T-helper 2 cell treated with Interferon-gamma antibody and Interleukin-4, amounts not matched to agents 100 ng/mL and 5 ng/mL, for 36 hours (primary cell): ENCODE measurements around the gene LARP4B. TPM values are rescaled to one million over a fixed set of nuclear protein-coding genes. Genes with fewer than 3 reads are reported as not detected.

Source experiments
- intact Hi-C: fragments of 100-400 bp; cut with micrococcal nuclease; formaldehyde crosslinking; loops from one replicate; pipeline ENCODE4 v1.15.1; 2023
- total RNA-seq: library from RNA; stranded (reverse); gene quantifications from 2 replicates; pipeline ENCODE4 v1.2.3, GENCODE V29; 2022

Gene LARP4B
- total RNA-seq, 1 donor from 2014 or later = 117 TPM

DNA sequence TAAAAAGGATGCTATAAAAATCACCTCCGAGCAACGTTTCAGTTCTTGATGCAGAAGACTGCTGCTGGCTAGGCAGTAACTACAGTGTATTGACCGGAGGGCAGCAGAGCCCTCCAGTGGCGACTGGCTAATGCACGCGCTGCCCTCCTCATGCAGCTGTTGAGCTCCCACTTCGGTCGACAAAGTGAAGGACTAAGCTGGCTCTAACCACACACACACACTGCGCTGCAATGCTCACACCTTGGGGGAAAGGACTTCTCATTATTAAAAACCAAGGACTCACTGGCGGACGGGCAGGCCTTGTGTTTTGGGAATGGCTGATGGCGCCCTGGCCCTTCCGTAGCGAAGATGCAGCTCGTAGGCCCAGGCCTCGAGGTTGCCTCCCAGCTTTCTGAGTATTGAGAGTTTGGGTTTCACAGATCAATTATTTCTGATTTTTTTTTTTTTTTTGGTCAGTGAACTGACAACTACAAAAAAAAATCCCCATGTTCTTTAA is 121.1 kb downstream of the LARP4B start:
- intact Hi-C loops = no loop called here

DNA sequence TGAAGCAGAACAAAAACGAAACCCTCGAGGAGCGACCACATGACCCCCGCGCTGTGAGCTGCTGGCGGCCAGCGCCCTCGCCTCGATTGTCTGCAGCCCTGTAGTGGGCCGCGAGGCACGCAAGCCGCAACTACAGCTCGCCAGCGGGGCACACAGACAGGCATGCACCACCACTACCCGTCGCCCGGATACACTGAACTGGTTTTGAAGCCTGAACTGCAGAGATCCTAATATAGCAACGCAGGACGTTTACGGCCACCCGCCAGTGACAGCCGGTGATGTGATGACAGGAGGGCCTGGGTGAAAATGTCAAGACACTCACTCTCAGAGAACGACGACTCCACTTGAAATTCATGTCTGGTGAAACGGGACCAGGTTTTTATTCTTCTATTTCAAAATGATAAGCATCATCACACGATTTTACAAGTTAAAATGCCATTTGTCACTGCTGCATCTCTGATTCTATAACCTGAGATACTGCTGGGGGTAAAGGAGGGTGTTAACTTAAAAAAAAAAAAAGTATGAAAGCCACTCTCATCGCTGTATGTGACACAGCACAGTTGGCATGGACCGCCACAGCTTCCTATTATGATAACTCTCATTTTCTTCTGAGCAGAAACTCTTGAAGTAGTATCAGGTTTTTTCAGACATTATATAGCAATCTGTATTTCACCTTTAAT is 121.7 kb downstream of the LARP4B start:
- intact Hi-C loops = no loop called here

DNA sequence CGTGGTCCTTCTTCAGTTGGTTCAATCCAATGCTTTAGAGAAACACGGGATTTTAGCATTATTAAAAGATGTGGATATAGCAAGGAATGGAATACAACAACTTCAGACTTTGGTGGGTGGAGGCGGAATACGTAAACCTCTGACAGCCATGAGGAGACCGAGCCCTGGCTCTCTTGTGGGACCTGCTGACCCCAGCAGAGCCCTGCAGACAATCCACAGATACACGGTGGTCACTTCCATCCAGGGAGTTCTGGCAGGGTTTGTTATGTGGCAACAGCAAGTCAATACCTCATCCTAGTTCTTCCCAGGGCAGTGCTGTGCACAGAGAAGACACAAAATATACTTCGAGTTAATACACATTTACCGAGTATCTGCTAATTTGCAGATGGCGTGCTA is 123.5 kb downstream of the LARP4B start:
- intact Hi-C loops = no loop called here

DNA sequence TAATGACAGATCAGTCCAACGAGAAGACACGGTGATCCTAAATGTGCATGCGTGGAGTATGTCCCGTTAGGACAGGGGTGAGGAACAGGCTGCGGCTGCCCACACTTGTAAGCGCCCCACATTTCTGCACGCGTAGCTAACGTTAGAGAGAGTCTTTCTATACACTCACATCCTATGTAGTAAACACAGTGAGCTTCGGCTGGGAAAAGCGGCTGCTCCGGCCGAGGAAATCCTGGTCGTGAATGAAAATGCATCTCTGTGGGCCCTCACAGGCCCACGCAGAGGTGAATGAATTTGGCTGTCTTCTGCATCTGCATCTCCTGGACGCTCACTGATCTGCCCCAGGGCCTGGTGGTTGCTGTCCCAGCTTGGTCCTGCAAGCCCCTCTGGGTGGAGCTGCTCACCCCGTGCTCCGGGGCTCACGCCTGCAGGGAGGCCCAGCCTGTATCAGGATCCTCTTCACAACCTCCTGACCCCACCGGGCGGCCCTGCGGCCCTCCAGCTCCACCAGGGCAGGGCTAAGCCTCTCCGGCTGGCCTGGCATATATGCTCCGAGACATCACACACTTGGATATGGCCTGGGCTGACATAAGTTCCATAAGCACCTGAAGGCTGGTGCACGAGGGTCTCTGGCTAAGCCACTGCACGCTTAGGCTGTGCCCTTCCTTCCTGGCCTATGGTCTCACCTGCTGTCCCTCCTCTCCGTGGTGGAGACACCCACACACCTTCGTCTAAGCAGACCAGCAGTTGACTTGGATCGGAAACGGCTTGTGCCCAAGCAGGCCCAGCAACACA is 124.1 kb downstream of the LARP4B start:
- intact Hi-C loops = no loop called here

DNA sequence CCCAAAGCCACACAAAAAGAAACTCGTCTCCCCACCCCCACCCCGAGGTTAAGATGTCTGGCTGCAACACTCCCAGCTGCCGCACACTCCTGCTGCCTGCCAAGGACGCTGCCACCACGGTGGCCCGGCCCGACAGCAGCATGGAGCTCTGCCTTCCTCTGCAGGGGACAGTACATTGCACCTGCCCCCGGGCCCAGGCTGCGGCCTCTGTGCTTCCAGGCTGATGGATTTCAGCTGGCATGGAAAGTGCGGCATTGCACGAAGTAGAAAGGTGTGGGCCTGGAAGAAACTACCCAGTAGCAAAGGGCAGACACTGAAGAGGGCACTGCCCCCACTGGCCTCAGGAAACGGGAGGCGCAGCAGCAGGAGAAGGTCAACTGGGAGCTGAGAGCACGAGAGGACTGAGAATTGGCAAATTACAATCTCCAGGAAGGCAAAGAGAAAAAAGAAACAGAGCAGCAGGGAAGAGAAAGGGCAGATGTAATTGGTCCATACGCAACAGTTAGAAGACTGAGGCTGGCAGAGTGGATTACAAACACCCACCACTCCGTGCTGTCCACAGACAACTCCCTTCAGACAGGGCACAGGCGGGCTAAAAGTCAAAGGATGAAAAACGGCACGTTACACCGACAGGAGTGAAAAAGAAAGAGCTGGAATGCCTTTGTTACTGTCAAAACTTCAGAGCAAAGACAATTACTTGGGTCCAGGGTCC is 124.9 kb downstream of the LARP4B start:
- intact Hi-C loops = no loop called here

DNA sequence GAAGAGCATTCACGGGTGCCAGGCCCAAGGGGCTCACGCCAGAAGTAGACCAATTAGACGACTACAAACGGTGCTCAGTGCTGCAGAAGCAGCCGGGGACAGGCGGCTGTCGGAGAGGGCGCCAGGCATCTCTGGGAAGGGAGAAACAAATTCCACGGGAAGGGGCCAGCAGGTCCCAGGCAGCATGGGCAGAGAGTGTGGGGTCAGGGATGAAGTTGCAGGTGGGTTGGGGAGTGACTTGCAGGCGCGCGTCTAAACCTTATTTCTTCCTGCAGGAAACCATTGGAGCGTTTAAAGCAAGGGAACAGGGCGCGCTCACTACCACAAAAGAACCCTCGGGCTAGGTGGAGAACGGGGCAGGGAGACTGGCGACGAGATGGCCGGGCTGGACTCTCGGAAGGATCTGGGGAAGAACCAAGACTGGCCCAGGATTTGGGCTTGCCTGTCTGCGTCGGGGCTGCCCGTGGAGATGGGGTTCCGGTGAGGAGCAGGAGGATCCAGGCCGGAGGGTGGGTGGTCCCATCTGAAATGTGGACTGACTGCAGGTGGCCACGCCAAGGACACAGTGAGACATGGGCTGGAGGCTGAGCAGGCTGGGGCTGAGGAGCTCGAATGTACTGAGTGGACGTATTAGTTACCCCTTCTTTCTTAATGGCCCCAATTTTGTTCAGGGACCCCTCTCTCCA is 125.7 kb downstream of the LARP4B start:
- intact Hi-C loops = no loop called here

DNA sequence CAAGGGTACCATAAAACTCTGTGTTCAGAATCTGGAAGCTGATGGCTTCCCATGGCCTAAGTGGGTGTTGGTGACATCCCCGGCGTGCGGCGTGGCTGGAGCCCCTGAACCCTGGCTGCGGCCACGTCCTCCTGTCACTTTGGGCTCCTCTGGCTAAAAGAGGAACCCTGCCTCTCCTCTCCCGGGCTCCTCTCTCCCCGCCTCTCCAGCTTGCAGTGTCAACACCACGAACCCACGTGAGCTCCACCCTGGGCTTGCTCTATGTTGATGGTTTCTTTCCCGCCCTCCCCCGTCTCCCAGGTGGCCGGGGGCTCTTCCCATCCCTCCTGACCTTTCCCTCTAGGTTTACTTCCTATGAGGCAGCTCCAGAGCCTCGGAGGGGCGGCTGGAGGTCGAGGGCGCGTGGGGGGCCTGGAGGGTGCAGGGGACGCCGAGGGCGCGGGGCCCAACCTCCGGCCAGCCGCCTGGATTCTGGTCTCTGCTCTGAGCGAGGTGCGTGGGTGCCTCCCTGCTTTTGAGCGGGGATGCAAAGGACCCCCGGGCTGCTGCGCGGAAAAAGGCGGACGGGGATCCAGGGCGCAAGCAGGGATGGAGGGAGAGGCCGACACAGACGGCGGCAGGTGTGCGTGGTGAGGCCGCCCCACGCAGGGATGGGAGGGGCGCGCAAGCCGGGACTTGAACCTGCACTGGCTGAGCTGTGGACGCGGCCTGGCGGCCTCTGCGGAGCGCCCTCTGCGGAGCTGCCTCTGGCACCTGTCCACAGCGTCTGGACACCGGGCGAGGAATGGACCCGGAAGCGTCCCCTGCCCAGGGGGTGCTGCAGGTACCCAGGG is 126.5 kb downstream of the LARP4B start:
- intact Hi-C loops = no loop called here

DNA sequence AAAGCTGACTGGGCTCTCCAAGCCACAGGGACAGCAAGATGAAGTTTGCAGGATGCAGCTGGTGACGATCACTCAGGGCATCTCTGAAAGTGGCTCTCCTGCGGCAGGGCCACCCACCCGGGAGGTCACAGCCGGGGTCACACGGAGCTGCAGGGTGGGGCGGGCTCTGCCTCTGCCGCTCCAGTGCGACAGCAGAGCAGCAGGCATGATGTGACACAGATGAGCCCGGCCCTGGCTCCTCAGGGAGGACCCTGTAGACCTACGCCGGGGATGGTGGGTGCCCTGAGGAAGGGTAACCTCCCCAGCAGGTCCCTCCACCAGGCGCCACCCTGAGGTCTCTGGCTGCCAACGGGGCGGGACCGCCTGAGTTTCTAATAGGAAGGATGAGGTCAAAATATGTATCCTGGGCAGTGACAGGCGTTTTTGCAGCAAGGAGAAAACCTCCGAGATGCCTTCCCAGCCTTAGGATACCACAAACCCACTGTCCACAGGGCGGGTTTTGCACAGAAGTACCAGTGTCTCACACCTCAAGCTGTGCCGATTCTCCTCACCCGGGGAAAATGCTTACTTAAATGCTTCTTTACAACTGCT is 127.2 kb downstream of the LARP4B start:
- intact Hi-C loops = no loop called here

DNA sequence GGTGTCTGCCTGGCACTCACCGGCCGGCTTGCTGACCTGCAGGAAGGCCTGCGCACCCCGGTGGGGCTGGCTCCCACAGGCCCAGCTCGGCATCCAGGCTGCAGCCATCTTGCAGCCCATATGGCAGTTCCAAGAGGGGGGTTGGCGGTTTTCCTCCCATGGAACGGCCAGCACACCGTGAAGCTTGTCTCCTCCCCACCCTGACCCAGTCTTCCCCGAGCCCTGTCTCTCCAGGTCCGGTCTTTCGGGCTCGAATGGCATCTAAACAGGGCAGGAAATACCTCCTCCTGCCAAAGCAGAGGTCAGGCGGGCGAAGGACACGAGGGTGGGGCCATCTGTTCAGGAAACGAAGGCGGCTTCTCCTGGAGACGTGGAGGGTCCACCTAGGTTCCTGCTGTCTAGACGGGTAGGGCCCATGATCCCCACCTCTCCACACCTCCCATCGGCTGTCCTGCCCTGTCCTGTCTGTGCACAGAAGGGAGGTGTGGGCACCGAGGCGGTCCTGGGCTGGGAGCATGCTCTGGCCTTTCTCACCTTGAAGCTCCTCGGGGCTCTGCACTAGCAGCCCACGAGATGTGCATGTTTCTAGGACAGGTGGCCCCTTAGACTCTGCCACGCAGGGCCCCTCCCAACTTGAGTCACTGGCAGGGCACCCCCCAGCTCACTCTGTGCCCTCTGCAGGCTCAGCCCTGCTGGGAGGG is 128.3 kb downstream of the LARP4B start:
- intact Hi-C loops = no loop called here

DNA sequence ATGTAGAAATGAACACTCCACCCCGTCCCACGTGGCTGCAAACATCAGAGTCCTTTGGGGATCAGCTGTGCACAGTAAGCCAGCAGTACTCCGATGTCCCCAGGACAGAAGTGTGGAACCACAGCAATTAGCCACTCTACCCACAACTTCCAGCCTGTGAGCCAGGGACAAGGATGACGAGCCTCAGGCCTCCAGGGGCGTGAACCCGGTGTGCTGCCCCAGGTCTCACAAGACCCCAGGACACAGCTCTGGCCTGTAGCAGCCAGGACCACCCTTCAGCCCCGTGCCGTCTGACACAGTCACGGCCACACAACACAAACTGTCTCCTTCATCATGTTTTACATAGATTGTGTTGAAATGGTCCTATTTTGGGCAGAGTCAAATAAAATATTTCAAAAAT is 129.0 kb downstream of the LARP4B start:
- intact Hi-C loops = no loop called here

DNA sequence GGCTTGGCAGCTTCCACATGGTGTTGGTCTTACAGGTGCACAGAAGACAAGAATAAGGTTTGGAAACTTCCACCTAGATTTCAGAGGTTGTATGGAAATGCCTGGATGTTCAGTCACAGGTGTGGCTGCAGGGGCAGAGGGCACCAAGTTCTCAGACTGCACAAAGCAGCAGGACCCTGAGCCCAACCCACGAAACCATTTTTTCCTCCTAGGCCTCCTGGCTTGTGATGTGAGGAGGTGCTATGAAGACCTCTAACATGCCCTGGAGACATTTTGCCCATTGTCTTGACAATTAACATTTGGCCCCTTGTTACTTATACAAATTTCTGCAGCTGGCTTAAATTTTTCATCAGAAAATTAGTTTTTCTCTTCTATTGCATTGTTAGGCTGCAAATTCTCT is 134.3 kb downstream of the LARP4B start:
- intact Hi-C loops = no loop called here

DNA sequence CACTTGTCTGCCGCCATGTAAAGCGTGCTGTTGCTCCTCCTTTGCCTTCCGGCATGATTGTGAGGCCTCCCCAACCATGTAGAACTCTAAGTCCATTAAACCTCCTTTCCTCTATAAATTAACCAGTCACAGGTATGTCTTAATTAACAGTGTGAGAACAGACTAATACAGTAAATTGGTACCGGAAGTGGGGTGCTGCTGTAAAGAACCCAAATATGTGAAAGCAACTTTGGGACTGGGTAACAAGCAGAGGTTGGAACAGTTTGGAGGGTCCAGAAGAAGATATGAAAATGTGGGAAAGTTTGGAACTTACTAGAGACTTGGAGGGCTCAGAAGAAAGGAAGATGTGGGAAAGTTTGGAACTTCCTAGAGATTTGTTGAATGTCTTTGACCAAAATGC is 135.3 kb downstream of the LARP4B start:
- intact Hi-C loops = no loop called here

DNA sequence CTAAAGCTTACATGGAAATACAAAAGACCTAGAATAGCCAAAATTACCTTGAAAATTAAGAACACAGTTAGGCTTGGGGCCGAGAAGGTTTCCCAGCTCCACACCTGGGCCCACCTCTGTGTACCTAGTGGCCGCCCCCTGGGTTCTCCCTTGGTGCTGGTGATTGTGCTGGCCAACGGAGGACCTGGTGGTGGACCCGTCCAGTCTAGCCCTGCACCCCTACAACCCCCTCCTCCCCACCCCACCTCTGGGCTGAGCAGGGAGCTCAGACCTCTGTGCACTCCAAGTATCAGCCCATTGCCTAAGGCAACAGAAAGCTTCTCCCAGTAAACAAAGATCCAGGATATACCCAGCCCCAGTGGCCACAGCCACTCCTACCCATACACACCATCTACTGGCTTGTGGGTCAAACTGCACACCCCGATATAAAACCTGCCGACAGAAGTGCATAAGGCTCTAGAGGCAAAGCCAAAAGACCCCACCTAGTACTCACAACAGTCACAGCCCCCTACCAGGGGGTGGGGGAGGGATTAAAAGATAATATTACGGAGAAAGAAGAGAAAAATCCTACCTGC is 137.0 kb downstream of the LARP4B start:
- intact Hi-C loops = no loop called here

DNA sequence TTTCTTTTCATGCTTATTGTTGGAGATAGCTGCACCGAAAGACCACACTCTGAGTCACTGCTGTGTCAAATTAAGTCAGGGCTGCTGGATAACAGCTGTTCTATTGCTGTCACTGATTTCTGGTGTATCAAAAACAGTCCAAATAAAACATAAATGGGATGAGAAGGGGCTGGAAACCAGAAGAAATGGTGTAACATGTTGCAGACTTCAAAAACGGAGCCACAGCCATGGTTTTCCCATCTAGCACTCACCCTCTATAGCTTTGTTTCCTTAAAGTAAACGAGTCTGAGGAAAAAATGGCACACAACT is 138.8 kb downstream of the LARP4B start:
- intact Hi-C loops = no loop called here

DNA sequence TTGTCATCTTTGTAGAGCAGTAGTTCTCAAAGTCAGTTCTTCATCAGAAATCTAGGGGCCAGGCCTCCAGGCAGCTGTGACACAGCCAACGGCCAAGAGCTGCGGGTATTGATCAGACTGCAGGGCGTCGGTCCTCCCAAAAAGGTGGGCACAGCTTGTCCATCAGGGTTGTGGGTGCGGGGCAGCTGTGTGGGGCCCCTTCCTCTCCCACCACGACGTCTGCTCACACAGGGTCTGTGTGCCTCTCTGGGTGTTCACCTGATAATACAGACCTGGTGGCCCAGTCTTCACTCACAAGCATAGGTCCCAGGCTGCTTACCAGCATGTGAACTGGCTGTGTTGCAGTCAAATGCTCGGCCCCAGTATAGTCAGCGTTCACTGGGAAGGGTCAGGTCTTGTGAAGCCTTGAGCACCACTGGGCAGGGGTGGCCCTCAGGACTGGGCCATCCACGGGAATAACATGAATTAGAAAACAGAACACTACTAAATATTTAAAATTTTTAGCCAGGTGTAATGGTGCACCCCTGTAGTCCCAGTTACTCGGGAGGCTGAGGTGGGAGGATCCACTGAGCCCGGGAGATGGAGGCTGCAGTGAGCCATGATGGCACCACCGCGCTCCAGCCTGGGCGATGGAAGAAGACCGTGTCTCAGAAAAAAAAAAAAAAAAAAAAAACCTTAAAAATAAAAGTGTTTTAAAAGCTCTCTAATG is 139.3 kb downstream of the LARP4B start:
- intact Hi-C loops = no loop called here

DNA sequence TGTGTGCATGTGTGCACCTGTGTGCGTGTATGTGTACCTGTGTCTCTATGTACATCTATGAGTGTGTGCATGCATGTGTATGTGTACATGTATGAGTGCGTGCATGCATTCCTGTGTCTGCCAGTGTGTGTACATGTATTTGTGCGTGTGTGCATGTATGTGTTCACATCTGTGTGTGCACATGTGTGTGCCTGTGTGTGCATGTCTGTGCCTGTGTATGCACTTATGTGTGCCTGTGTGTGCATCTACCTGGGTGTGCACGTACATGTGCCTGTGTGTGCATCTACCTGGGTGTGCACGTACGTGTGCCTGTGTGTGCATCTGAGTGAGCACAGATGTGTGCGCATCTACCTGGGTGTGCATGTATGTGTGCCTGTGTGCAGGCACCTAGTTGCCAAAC is 139.9 kb downstream of the LARP4B start:
- intact Hi-C loops = no loop called here

DNA sequence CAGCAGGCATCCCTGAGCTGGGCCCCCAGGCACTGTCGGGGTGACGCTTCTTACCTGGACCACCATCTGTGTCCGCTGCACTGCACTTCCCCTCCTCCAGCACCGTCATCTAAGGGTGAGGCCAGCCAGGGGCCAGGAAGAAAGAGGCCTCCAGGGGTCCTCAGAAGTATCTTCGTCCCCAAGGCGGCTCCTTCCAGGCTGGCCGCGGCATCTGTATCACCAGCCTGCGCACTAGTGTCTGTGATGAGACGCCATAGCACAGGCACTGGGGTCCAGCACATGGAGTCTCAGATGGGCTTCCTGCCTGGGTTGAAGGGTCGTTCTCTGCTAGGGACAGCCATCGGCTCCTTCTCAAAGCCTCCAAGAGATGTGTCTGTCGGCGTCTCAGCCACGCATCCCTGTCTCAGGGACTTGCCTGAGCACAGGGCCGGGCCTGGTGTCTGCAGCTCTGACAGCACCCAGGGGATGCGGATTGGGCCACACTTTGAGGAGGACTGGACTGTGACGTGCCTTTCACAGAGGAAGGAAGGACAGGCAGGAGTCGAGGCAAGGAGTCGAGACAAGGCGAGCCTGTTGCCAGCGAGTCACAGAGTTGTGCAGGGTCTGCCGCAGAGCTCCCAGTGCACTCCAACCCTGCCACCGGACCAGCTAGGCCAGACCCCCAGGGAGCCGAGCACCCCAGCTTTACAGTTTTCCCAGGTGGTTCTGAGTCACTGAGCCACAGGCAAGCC is 140.5 kb downstream of the LARP4B start:
- intact Hi-C loops = no loop called here
